GM19463 (cell line): ENCODE data around the gene NDST3.
A peak's percentile ranks its signal among the peaks of the same experiment; 100 is the strongest.
"Not testable (repeated sequence)": the region's sequence is repeated elsewhere in the genome, so short reads cannot be mapped to it uniquely, and the experiment has no call there.

ENCODE experiments used
- ATAC-seq: cut with Tn5 transposase; IDR thresholded peaks from one replicate; pipeline ENCODE4 v1.9.1; 2021; ENCODE audit warnings: mild to moderate bottlenecking, moderate library complexity; ENCODE audit not compliant: unreplicated experiment

The NDST3 gene

DNA sequence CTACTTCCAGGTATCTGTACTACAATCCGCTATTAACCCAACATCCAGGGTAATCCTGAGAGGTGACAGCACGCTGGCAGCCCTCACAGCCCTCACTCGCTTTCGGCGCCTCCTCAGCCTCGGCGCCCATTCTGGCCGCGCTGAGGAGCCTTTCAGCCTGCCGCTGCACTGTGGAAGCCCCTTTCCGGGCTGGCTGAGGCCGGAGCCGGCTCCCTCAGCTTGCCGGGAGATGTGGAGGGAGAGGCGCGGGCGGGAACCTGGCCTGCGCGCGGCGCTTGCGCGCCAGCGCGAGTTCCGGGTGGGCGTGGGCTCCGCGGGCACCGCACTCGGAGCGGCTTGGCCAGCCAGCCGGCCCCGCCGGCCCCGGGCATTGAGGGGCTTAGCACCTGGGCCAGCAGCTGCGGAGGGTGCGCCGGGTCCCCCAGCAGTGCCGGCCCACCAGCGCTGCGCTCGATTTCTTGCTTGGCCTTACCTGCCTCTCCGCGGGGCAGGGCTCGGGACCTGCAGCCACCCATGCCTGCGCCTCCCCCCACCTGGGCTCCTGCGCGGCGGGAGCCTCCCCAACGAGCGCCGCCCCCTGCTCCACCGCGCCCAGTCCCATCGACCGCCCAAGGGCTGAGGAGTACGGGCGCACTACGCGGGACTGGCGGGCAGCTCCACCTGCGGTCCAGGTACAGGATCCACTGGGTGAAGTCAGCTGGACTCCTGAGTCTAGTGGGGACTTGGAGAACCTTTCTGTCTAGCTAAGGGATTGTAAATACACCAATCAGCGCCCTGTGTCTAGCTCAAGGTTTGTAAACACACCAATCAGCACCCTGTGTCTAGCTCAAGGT lies 231.2 kb downstream of the NDST3 start:
- no peak for ATAC-seq

GRCh38 chr4:118266145-118266496 lies 231.8 kb downstream of the NDST3 start:
- ATAC-seq = not testable (repeated sequence)

- no peak for ATAC-seq
These were observed 234.5 kb downstream of the NDST3 start for GRCh38 chr4:118268780-118269179.

- ATAC-seq = peak; percentile 59
These were observed 236.2 kb downstream of the NDST3 start for GRCh38 chr4:118270492-118270891.

GRCh38 chr4:118271788-118272187 lies 237.5 kb downstream of the NDST3 start:
- ATAC-seq = no peak

- no peak for ATAC-seq
These were observed 239.4 kb downstream of the NDST3 start for GRCh38 chr4:118273642-118274041.

- ATAC-seq = no peak
These were observed 242.3 kb downstream of the NDST3 start for GRCh38 chr4:118276580-118276979.

GRCh38 chr4:118277243-118277642 lies 243.0 kb downstream of the NDST3 start:
- no peak for ATAC-seq

DNA sequence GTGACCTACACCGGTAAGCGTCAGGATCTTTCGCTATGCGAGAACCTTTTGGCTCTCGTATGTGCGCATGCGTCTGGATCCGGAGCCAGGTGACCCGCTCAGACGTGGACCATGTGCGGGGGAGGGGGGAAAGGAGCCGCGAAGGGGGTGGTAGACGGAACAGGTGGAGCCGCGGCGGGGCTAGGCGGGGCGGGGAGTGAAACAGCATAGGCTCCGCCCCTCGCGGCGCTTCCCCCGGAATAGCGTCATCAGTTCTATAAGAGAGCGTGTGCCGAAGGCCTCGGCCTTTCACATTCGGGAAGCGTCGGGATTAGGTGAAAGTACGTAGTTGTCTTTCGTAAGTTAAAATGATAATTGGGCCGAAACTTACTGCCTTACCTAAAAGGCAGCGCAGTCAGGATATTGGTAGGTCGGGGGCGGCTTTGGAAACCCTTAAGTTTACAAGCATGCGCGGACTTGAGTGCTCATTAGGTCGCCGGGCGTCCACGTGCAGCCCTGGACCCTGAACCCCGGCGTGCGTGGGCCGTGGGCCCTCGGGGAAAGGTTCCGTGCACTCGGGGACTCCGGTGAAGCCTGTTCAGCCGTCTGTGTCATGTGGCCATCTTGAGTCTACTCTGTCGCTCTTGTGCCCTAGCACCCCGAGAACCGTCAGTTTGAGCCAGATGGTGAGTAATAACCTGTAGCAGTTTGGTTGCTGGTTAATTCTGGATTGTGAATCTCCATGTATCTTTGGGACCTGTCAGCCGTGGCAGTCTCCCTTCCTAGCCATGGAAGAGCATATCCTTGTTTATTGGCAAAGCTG lies 244.4 kb downstream of the NDST3 start:
- peak; percentile 81 for ATAC-seq

DNA sequence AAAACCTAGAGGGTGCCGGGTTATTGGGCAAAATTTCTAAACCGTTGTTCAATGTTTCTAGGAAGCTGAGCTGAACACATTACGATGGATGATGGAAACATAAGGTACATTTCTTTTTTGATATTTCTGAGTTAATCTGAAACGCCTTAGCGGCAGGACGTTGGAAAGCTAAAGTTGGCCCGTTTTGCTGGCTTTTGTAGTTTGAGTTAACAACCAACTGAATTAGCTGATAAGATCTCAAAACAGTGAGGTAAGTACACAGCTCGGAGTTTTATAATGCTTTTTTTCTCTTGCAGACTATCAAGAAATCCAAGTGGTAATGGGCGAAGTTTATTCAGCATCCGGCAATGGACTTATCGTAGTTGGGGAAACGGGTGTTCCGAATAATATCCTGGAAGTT lies 245.0 kb downstream of the NDST3 start:
- ATAC-seq = no peak

DNA sequence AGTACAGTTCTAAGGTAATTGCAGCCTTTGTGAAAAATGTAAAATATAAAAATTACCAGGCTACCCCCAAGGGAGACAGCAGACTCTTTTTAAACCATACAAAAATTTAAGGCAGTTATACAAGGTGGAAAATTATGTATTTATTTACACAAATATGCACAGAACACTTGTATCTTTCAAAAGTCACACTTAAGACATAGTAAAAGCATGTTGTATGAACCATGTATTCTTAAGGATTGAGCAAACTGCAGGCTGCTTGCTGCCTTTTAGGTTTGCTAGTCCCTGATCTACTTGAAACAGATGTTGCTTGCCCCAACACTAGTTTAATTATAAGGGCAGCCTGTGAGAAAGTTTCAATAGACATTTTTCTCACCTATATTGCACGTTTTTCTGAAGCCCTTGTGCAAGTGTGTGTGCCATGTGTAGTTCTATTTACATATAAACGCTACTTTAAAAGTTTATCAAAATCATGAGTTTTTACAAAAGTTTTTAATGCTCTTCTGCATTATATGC lies 245.7 kb downstream of the NDST3 start:
- ATAC-seq = no peak

DNA sequence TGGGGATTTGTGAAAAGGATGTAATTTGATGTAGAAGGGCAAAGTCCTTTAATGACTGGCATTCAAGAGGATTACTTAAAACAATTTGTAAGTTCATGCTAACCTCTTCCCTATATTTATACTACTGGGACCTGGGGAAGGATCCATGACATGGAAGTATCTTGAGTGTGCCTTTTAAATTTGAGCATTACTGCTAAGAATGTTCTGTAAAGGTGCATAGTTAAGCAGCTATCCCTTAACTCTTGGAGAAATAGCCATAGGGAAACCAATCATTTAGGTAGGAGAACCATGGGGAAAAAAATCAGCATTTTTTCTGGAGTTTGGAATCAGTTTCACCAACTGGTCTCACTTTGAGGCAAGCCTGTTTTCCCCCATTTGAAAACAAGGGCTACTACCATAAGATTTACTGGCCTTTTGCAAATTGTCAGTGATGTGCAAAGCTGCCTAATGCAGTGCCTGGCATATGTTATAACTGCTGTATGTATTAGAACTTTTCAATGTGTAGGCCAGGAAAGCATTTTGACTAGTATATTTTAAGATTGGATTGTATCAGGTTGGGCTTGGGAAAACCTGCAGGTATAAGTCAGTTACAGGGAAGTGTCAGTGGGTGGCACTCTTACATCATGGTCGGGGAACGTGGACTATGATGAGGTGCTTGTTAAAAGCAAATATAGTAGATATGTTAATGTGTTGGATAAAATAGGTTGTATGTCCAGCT lies 246.4 kb downstream of the NDST3 start:
- ATAC-seq = peak; percentile 17

GRCh38 chr4:118281611-118282442 lies 247.5 kb downstream of the NDST3 start:
- no peak for ATAC-seq

GRCh38 chr4:118282692-118283091 lies 248.4 kb downstream of the NDST3 start:
- no peak for ATAC-seq

DNA sequence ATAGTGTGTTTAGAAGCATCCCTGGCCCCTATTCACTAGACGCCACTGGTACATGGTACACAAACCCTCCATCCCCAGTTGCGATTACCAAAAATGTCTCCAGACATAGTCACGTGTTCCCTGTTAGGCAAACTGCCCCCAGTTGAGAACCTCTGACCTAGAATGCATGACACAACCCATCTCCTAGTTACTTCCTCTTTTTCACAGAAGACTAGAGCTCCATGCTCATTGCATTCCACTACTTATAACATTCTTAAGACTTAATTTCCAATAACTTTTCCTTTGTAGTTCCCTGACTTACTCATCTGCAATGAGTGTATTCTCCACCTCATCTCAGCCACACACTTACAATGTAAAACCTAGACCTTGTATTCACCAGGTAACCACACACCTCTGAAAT lies 249.9 kb downstream of the NDST3 start:
- ATAC-seq = peak; percentile 59

DNA sequence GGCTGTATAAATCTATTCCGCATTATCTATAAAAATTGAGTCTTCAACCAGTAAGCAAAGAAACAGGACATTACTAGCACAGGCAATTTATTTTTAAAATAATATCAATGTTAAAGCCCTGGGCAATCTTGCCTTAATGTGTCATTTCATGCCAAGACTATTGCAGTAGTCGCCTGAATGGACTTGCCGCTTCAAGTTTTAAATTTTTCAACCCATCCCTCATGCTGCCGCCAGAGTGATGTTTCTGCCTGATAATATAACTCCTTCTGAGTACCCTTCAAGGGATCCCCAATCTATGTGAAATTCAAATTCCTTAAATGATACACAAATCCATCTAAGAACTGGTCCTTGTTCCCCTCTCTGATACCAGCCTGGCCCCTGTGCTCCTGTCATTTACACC lies 251.6 kb downstream of the NDST3 start:
- no peak for ATAC-seq

GRCh38 chr4:118286685-118287084 lies 252.4 kb downstream of the NDST3 start:
- ATAC-seq = no peak

- no peak for ATAC-seq
These were observed 253.6 kb downstream of the NDST3 start for GRCh38 chr4:118287711-118288451.

GRCh38 chr4:118289794-118290193 lies 255.5 kb downstream of the NDST3 start:
- ATAC-seq = no peak

DNA sequence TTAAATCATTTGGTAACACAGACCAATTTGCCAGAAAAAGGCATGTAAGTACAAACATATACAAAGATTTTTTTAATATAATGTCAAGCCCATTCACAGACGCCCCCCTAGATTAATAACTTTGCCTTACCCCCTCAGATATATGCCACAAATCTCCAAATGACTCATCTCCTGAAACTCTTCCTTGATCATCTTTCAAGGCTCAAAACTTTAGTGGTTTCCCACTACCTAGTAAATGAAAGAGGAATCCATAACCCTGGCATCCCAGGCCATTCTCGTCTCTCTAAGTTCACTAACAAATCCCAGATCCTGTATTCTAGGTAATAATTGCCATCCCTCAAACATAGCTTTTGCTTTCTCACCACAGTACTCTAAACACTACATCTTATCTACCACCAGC lies 256.7 kb downstream of the NDST3 start:
- ATAC-seq = no peak
